ENCODE measurements around the gene SLC43A3.

GRCh38 chr11:57446055-57446454, 19.1 kb upstream of the SLC43A3 start:
- no peak for TF ChIP-seq CTCF (IDR thresholded peaks at IDR 0.05 in 2 of 3, conservative IDR thresholded peaks at IDR 0.05 in 1 of 3; ENCODE audit: insufficient read depth in 2 of 3, low read depth in 1 of 3, low read length in 3 of 3)
- TF ChIP-seq GTF3C2 (IDR thresholded peaks at IDR 0.05; ENCODE audit: borderline replicate concordance, extremely low read depth, insufficient read length): no peak
- TF ChIP-seq MCM2 (IDR thresholded peaks at IDR 0.05; ENCODE audit: low read depth): no peak

Measured in K562 (cell line).